Hematopoietic multipotent progenitor cell treated with erythropoietin and hydrocortisone succinate and interleukin-3 and kit ligand, for 15 days (in vitro differentiated cells): ENCODE data around the gene GPC2.
A peak's percentile ranks its signal among the peaks of the same experiment; 100 is the strongest.
"Not testable (repeated sequence)": the region's sequence is repeated elsewhere in the genome, so short reads cannot be mapped to it uniquely, and the experiment has no call there.

Experiments used
- DNase-seq: peaks from one replicate; pipeline ENCODE4 v3.0.0-alpha.2; 2015; ENCODE audit warnings: low spot score

The GPC2 gene

DNA sequence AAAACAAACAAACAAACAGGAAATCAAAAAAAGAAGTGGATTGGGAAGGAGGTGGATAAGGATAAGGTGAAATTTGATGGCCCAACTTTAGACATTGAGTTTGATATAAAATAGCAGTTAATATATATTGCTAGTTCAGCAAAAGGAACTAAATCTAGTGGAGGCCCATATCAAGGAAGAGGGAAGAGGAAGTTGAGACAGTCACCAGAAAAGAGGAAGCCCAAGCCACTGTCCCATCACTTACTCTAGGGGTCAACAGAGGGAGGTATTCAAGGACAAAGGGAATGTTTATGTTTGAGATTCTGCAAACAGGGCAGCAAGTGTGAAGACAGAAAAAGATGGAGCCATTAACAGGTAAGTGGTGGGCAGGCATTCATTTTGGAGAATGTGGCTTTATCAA lies 24.8 kb downstream of the GPC2 start:
- DNase-seq = no peak

DNA sequence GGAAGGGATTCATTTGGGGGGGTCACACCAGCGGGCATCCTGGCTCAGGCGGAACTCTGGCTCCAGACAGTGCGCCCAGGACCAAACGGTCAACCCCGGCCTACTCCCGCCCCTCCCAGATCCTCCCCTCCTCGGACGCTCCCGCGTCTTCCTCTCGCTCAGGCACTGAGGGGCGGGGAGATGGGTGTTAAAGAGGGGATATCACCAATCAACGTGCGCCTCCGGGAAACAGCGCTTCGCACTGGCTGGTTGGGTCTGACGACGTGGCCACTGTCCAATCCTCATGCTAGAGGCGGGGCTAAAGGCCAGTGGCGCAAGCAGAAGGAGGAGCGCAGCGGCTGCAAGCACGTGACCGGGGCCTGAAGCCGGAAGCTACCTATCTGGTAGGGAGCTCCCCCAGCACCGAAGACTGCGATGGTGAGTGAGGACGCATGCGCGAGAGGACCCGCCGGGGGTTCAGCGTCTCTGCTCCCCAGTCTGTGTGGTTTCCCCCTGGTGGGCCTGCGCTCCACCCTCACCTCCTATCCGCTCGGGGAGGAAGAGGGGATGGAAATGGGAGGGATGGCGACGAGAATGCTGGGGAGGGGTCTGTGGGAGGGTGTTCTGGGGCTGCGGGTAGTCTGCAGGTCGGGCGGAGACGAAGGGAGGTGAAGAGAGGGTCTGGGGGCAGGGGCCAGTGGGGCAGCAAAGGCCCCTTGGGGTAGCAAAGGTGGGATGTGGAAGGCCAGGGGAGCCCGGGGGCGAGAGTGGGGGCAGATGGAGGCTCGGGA lies 28.4 kb downstream of the GPC2 start, which contains the start of gene LAMTOR4:
Gene LAMTOR4 (plus strand): TSS at position 360 of the 770 bp plus-strand sequence. CDS start 55 bp downstream, at position 415.
- peak; percentile 99 for DNase-seq

DNA sequence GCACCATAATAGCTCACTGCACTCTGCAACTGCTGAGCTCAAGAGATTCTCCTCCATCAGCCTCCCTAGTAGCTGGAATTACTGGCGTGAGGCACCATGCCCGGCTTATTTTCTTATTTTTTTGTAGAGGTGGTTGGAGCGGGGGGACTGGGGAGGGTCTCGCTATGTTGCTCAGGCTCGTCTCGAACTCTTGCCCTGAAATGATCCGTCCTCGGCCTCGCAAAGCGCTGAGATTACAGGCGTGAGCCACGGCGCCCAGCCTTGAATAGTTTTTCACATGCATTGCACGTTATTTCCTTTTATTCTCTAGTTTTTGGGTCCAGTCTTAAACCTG lies 29.0 kb downstream of the GPC2 start:
- DNase-seq = no peak

DNA sequence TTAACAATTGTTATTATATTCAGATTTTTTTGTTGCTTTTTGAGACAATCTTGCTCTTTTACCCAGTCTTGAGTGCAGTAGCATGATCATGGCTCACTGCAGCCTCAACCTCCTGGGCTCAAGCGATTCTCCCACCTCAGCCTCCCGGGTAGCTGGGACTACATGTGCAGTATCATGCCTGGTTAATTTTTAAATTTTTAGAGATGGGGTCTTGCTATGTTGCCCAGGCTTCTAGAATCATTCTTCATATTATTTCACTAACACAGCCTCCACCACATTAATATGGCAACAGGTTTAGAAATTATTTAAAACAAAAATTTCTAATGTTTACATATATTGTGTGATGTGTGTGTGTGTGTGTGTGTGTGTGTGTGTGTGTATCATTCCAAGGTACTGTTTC lies 29.9 kb downstream of the GPC2 start:
- no peak for DNase-seq

DNA sequence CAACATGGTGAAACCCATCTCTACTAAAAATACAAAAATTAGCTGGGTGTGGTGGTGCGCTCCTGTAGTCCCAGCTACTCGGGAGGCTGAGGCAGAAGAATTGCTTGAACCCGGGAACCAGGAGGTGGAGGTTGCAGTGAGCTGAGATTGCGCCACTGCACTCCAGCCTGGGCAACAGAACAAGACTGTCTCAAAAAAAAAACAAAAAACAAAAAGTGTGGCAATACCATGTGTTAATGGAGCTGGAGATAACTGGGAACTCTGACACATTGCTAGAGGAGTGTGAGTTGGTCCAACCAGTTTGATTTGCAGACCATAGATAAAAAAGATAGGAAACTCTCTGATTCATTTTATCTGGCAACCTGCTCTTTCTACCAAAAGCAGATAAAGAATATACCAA lies 30.8 kb downstream of the GPC2 start:
- DNase-seq = not testable (repeated sequence)

DNA sequence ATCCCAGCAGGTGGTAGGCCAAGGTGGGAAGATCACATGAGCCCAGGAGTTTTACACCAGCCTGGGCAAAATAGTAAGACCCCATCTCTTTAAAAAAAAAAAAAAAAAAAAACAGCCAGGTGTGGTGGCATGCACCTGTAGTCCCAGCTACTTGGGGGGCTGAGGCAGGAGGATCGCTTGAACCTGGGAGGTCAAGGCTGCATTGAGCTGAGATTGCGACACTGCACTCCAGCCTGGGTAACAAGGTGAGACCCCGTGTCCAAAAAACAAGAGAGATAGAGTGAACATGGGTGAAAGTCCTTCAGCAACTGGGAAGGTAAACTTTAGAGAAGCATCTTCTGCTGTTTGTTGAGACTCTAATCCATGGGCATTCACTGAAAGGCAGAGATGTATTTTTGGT lies 34.7 kb downstream of the GPC2 start:
- no peak for DNase-seq

DNA sequence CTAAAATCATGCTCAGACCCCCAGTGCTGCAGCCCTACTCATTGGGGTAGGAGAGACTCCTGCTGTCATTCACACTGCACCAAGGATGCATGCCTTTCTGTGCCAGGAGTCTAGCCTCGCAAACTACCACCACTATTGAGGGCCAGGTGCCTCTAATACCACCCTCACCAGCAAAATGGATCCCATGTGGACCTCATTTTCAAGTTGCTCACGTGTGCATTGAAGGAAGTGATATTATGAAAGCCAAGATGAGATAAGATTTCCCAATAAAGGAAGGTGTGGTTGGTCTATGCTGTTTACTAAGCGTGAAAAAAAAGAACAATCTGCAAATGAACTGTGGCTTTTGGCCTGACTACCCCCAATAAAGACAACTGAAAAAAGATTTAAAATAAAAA lies 35.6 kb downstream of the GPC2 start:
- no peak for DNase-seq

DNA sequence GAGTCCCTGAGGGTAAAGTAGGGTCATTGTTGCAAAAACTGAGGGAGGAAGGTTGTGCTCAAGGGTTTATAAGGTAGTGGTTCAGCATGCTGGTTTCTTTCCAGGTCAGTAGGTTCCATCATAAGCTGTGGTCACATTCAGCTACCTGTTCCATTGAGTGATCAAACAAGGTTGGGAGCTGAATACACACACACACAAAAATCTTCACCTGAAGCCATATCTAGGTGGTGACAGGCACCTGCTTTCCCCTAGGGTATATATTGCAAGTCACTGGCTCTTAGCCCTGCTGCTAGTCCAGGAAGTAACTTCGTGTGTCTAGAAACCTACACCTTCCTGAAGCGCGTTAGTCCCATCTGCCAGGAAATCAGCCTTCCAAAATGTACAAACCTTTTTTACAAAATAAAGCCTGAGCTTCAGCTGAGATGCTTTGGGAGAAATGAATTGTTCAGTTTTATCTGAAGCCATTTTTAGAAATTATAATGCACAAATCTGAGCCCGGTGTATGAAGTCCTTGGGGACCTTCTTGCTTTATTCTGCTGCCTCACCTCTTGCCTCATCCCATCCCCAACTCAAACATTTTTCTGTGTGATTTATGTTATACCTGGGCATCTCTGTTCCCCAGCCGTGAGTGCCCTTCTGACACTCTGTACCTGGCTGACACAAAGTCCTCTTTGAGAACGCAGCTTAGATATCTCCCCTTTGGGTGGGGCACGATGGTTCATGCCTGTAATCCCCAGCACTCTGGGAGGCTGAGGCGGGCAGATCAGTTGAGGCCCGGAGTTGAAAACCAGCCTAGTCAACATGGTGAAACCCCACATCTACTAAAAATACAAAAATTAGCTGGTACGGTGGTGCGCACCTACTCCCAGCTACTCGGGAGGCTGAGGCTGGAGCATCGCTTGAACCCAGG lies 39.1 kb downstream of the GPC2 start:
- DNase-seq = no peak

DNA sequence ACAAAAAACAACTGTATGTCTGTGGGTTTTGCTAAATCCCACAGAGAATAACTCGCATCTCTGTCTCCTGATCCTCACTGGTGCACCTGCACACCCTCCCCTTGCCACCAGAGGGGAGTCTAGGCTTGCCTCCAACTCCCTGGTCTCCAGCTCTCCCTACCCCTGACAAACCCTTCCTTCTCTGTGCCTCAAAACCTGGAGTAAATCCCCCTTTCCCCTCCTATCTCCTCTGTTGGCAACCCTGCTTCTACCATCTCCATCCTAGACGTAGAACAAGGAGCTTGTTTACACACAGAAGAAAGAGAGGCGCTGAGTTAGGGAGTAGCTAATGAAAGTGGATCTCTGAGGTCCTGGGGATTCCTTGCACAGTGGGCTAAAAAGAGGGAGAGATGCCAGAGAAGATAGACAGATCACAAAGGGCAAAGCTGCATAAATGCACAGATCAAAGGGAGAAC lies 44.5 kb downstream of the GPC2 start:
- DNase-seq = peak; percentile 64

DNA sequence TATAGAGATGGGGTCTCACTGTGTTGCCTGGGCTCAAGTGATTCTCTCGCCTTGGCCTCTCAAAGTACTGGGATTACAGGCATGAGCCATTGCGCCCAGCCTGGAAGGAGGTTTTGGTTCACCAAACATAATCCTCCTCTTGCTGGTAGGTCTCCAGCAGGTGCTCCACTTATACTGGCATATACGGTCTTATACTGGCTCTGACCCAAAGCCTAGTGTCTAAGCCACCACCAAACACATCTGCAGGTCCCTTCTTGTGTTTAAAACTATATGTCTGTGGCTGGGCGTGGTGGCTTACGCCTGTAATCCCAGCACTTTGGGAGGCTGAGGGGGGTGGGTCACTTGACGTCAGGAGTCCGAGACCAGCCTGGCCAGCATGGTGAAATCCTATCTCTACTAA lies 45.1 kb downstream of the GPC2 start:
- no peak for DNase-seq

DNA sequence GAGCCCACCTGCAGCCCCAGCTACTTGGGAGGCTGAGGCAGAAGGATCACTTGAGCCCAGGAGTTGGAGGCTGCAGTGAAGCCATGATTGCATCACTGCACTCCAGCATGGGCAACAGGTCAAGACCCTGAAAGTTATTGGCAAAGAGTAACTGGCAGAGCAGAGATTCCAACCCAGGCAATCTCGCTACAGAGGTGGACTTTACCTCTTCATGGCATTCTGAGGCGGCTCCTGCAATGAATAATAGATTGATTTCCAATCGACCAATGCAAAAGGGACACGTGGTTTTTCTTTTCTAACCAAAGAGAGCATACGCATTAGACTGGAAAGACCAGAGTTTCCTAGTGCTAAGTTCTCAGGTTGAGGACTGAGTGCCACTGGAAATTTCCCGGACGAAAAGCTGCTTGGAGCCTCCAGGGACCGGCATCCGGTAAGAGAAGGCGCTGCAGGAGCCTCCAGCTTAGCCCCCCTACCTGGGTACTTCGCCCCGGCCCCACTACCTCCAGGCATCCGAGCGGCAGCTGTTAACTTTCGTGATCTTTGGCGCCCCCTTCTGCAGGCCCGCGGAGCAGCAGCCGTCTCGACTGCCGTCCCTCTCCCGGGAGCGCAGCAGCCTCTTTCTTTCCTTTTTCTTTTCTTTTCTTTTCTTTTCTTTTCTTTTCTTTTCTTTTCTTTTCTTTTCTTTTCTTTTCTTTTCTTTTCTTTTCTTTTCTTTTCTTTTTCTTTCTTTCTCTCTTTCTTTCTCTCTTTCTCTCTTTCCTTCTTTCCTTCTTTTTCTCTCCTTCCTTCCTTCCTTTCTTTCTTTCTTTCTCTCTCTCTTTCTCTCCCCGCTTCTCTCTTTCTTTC lies 46.4 kb downstream of the GPC2 start:
- DNase-seq = peak; percentile 83

DNA sequence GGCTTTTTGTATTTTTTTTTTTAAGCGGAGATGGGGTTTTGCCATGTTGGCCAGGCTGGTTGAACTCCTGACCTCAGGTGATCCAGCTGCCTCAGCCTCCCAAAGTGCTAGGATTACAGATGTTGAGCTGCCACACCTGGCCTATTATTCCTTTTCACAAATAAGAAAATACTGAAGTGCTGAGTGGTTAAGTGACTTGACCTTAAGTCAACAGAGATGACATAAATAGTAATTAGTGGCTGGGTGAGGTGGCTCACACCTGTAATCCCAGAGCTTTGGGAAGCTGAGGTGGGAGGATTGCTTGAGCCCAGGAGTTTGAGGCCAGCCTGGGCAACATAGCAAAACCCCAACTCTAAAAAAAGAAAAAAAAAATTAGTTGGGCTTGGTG lies 47.0 kb downstream of the GPC2 start:
- not testable (repeated sequence) for DNase-seq

DNA sequence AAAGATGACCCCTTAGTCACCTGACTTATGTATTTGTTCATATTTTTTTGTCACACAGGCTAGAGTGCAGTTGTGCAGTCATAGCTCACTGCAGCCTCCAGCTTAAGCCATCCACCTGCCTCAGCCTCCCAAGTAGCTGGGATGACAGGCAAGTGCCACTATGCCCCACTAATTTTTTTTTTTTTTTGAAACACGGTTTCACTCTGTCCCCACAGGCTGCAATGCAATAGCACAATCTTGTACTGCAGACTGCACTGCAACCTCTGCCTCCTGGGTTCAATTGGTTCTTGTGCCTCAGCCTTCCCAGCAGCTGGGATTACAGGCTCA lies 48.6 kb downstream of the GPC2 start:
- no peak for DNase-seq

DNA sequence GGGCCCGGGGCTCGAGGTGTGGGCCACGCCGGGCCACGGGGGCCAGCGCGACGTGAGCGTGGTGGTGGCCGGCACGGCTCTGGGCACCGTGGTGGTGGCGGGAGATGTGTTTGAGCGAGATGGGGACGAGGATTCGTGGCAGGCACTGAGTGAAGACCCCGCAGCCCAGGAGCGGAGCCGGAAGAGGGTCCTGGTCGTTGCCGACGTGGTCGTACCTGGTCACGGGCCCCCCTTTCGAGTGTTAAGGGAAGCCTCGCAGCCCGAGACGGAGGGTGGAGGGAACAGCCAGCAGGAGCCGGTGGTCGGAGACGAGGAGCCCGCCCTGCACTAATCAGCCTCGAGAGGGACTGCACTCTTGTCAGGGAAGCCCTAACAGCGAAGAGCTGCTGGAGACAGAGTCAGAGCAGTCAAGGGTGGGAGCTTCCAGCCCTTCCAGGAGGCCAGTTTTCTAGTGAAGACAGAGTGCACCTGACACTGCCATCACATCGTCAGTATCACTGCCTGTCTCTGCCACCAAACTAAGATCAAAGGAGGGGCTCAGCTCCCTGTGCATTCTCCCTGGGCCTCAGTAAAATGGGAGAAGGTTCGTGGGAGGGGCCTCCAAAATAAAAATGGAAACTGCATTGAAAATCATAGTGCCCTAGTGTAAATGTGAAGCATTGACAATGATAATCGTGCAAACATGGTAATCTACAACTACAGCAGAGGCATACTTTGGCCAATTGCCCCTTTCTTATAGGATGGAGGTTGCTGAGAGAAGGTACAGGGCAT lies 49.1 kb downstream of the GPC2 start:
- no peak for DNase-seq

DNA sequence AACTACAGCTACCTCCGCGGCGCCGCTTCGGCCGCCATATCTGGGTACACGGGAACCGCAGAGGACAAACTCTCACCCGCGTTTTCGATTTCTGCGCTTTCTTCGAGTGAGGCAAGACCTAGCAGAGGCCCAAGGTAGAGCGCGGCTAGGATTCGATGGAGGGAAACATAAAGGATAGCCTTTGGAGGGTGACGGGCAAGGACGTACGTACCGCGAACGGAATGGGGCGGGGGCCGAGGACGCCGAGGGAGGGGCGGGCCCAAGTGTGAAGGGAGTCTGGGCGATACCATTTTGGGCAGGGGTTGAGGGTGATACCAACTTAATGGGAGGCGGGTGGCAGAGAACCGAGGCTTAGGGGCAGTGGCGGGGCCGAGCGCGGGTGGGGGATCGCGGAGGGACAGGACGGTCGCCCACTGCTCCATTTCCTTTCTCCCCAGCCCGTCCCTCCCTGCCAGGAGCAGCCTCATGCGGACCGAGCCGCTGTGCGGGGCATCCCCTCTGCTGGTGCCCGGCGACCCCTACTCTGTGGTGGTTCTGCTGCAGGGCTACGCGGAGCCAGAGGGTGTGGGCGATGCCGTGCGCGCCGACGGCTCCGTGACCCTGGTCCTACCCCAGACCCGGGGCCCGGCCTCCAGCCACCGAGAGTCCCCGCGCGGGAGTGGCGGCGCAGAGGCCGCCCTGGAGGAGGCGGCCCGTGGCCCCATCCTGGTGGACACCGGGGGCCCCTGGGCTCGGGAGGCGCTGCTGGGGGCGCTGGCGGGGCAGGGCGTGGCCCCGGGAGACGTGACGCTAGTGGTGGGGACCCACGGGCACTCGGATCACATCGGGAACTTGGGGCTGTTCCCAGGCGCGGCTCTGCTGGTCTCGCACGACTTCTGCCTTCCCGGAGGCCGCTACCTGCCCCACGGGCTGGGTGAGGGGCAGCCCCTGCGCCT lies 50.0 kb downstream of the GPC2 start, which contains the start of gene MBLAC1:
Gene MBLAC1 (plus strand): TSS at position 37 of the 935 bp plus-strand sequence. CDS start 429 bp downstream, at position 466.
- DNase-seq = peak; percentile 93

DNA sequence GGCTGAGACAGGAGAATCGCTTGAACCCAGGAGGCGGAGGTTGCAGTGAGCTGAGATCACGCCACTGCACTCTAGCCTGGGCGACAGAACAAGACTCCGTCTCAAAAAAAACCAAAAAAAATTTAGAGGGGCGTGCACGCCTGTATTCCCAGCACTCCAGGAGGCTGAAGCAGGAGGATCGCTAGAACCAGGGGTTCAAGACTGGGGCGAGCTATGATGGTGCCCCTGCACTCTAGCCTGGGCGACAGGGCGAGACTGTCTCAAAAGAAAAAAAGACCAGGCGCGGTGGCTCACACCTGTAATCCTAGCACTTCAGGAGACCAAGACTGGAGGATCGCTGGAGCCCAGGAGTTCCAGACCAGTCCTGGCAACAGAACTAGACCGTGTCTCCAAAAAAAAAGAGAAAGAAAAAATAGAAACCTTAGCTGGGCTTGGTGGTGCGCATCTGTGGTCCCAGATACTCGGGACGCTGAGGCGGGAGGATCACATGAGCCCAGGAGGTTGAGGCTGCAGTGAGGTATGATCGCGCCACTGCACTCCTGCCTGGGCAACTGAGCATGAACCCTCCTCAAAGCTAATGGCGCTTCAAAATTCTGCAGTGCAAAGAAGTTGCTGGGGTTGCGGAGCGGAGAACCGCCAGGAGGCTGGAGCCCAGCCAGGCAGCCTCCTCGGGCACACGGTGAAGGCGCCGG lies 50.8 kb downstream of the GPC2 start:
- DNase-seq = no peak

DNA sequence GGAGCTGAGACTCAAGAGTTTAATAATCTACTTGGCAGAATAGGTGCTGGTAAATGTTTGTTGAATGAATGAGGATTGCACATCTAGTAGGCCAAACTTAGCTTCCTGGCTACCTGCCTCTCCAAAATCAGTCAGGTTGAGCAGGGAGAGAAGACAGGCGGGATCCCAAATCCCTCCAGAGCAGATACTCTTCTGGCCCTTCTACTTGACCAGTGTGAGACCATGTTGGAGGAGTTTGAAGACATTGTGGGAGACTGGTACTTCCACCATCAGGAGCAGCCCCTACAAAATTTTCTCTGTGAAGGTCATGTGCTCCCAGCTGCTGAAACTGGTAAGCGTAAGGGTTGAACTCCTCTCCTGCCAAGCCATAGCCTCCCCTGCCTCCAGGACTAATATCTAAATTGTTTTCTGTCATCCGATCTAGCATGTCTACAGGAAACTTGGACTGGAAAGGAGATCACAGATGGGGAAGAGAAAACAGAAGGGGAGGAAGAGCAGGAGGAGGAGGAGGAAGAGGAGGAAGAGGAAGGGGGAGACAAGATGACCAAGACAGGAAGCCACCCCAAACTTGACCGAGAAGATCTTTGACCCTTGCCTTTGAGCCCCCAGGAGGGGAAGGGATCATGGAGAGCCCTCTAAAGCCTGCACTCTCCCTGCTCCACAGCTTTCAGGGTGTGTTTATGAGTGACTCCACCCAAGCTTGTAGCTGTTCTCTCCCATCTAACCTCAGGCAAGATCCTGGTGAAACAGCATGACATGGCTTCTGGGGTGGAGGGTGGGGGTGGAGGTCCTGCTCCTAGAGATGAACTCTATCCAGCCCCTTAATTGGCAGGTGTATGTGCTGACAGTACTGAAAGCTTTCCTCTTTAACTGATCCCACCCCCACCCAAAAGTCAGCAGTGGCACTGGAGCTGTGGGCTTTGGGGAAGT lies 52.6 kb downstream of the GPC2 start:
- DNase-seq = peak; percentile 45

DNA sequence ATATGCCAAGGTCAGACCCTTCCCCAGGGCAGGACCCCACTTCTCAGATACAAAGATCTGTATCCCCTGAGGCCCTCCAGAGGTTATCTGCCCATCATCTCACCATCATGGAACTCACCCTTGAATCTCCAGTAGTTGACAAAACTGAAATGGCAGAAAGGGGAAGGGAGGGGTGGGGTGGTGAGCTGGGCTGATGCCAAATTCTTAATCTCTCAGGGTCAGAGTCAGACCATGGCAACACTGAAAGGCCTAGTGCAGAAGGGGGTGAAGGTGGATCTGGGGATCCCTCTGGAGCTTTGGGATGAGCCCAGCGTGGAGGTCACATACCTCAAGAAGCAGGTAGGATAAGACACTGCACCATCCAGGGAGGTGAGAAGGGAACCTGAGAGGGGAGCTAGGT lies 54.6 kb downstream of the GPC2 start:
- peak; percentile 86 for DNase-seq

DNA sequence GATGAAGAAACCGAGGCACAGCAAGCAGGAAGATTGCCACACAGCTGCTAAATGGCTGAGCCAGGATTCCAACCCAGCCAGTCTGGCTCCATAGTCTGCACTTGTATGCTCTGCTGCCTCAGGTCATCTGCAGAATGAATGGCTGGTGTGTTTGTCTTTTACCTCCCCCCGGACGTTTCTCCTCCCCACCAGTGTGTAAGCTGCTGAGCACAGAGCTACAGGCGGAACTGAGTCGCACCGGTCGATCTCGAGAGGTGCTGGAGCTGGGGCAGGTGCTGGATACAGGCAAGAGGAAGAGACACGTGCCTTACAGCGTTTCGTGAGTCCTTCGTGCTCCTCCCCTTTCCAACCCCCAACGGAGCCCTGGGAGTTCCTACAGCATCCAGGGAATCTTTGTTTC lies 55.1 kb downstream of the GPC2 start:
- DNase-seq = no peak
